Hepatic stellate cell (primary cell): ENCODE results near the gene DPEP1.
"Not testable (repeated sequence)": the region's sequence is repeated elsewhere in the genome, so short reads cannot be mapped to it uniquely, and the experiment has no call there.

ENCODE experiments used
- DNase-seq: peaks from one replicate; pipeline ENCODE4 v3.0.0; 2011; ENCODE audit warnings: low spot score

Gene DPEP1

DNA sequence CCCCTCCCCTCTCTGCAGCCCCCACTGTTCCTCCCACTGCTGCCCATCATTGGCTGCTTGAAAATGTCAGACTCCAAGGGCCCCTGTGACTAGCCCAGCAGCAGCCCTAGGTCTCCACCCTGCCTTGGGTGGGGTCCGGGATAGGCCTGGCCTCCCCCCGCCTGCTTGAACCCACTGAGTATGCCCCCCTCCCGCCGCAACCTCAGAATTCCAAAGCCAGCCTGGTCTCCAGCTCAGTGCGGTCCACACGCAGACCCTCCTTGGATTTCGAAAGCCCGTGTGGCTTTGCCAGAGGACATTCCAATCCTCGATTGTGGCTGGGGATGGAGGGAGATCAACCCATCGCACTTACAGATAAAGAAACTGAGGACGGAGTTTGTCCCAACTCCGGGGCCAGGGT is 6.4 kb downstream of the DPEP1 start:
- peak; percentile 58 for DNase-seq

DNA sequence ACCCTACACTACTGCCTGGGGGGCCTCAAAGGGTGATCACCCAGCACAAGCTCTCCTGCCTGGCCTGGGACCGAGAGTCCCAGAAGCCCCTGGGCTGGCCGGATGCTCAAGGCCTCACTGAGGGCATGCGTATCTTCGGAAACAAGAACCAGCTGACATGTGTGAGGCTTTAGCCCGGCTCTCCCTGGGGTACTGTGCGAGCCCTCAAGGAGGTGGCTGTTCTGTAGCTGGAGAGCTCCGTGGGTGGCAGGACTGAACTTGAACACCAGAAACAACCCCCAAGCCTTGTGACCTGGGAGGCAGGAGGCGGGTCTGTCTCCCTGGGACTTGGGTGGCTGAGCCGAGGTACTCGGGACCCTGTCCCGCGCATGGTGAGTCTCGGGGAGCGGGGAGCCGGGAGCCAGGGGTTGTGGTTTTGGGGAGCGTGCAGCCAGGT is 7.0 kb downstream of the DPEP1 start:
- no peak for DNase-seq

DNA sequence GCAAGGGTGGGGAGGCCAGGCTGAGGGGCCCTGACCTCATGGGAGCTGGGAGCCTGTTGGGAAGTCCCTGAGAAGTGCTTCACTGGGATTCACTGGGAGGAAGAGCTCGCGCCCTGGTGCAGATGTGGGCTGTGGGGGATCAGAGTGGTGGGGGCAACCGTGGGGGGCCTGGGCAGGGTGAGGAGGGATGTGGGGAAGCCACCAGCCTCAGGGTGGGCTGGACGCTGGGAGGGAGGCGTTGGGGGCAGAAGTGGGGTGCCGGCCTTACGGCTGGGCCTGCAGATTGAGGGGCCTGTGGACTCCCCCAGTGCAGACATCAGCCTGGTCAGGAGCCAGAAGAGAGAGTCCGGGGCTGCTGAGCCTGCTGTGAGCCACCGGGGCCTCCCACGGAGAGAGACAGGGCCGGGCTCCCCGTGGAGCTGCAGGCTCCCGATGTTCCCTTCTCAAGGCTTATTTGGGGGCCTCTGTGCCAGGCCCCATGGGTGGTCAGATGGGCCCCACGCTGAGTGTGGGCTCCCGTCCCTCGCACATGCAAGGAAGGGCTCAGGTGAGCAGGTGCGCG is 7.8 kb downstream of the DPEP1 start:
- DNase-seq: no peak

DNA sequence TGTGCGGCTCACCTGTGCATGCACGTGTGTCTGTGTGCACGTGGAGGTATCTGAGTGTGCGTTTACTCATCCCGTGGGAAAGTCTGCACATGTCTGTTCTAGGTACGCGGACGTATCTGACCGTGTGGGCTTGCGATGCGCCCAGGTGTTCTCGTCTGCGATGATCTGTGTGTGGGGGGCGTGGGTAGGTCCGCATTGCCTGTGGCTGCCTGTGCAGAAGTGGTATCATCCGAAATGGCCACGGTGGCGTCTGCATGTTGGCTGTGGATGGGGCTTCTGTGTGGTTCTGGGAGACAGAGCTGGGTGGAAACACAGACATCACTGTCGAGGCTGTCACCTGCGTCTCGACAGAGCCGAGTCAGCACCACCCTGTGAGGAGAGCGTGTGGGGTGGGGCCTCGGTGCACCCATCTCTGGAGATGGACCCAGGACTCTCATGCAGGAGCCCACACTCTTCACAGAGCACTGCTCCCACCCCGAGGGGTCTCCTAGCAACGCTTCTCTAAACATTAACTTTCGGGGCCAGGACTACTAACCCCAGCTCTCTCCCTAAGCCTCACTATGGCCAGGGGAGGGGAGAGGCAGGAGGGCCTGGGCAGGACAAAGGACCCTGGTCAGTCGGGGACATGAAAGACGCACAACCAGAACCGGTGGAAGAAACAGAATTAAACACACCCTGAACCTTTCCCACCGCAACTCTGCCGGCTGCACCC is 8.4 kb downstream of the DPEP1 start:
- DNase-seq: no peak

DNA sequence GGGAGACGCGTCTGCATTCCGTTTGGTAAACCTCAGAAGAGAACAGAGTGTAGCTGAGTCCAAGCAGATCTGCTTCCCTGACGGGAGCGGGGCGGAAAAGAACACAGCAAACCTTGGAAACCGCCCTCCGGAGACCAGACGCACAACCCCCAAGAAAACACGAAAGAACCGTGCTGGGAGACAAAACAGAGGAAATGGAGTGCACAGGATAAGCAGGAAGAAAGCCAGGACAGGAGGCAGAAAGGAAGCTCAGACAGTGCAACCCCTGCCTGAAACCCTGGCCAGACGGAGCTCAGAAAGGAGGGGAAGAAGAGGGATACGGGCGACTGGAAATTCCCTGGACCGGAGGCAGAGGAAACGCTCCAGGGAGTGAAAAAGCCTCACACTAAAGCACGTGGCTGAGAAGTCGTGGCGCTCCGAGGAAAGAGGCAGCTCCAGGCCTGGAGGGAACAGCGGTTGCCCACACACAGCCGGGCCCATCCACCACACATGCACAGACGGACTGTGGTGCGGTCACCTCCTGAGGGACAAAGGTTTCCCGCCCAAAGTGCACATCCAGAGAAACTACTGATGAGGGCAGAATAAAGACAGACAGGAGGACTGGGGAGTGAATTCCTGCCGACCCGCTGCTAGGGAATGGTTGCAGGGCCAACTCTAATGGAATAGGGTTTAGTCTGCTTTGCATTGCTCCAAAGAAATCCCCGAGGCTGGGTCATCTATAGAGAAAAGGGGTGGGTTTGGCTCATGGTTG is 10.2 kb downstream of the DPEP1 start:
- no peak for DNase-seq

DNA sequence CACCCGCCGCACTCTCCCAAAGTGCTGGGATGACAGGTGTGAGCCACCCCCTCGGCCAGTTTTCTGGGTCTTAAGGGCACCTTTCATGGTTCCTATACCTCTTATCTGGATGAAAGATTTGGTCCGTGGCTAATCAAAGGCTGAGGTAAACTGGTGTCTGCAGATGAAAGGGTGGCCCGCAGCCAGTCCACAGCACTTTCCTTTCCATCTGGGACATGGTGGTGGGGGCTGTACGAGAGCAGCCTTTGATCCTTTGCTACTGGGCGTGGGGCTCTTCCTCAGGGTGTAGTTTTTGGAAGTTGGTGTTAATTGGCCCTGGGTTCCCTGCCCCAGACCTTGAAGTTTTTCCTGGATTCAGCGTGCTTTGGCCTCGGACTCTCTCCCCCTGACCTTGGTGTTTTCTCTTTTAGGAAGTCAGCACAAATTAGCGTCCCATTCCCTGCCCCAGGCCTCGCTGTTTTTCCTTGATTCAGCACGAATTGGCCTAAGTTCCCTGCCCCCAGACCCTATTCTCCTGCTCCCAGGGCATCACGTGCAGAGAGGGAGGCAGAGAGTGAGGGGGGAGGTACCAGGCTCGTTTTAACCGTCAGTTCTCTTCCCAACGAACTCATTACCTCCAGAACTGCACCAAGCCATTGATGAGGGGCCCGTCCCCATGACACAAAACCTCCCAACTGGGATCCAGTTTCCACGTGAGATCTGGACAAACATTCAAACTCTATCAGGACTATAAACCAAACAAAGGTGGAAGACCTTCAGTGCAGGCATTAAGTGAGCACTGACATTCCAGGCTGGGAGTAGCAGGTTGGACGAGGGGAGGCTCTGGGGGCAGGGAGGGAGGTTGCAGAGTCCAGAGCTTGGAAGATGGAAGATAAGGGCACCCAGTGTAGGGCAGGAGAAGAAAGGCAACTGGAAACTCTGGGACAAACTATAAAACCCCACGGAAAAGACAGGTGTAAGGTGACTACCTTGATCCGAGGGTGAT is 11.6 kb downstream of the DPEP1 start:
- no peak for DNase-seq

DNA sequence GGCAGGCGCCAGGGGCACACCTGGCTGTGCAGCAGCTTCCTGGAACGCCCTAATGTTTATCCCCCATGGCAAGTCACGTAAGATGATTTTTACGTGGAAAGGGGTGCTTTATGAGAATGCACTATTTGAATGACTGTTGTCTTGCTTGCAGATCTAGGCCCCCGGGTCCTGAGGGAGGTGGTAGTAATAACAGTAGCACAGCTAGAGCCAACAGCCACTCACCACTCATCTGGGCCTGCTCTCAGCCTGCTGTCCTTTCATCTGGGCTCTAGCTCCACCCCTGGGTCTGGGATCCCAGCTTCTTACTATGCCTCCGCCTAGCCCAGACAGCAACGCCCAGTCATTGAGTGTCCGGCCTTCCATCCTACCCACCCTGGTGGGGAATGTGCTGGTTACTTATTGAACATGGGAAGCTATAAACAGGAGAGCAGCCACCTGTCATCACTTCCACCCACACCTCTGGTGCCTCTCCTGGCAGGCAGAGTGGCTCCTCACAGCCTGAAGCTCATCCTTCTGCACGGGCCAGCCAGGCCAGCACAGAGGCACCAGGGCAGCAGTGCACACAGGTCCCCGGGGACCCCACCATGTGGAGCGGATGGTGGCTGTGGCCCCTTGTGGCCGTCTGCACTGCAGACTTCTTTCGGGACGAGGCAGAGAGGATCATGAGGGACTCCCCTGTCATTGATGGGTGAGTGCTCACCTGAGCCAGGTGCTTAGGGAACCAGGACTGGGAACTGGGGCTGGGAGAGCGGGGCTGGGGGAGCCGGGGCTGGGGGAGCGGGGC is 16.6 kb downstream of the DPEP1 start:
- no peak for DNase-seq

DNA sequence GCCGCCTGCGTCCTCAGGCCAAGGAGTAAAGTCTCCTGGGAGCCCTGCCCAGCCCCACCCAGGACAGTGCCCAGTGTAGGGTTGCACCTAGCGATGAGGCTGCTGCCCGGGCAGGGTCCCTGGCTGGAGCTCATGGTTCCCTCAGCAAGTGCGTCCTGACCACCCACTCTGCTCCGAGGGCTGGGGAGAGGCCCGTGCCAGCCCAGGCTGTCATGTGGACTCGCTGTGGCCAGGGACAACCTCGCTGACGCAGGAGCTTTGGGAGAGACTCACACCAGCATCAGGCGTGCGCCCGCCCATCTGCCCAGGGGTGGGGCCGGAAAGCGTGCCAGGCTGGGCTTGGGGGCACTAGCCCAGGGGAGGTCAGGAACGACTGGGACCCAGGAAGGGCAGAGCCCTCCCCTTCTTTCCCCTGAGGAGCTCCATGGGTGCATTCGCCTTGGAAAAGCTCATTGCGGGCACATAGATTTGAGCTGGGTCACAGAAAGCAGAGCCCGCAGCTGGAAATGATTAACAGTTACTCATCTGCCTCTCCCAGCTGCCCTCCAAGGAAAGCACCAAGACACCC is 19.7 kb downstream of the DPEP1 start:
- DNase-seq: peak; percentile 50

DNA sequence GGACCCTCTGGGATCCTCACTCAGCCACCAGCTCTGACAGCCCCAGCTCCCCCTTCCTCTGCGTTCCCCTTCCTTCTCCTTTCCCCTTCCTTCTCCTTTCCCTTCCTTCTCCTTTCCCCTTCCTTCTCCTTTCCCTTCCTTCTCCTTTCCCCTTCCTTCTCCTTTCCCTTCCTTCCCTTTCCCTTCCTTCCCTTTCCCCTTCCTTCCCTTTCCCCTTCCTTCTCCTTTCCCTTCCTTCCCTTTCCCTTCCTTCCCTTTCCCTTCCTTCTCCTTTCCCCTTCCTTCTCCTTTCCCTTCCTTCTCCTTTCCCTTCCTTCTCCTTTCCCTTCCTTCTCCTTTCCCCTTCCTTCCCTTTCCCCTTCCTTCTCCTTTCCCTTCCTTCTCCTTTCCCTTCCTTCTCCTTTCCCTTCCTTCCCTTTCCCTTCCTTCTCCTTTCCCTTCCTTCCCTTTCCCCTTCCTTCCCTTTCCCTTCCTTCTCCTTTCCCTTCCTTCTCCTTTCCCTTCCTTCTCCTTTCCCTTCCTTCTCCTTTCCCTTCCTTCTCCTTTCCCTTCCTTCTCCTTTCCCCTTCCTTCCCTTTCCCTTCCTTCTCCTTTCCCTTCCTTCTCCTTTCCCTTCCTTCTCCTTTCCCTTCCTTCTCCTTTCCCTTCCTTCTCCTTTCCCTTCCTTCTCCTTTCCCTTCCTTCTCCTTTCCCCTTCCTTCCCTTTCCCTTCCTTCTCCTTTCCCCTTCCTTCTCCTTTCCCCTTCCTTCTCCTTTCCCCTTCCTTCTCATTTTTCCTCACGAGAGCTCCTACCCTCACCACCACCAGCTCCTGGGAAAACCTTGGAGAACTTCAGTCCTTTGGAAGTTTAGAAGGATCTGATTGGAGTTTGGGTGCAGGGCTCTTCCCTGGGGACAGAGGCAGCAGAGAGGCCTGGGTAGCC is 21.3 kb downstream of the DPEP1 start:
- not testable (repeated sequence) for DNase-seq

DNA sequence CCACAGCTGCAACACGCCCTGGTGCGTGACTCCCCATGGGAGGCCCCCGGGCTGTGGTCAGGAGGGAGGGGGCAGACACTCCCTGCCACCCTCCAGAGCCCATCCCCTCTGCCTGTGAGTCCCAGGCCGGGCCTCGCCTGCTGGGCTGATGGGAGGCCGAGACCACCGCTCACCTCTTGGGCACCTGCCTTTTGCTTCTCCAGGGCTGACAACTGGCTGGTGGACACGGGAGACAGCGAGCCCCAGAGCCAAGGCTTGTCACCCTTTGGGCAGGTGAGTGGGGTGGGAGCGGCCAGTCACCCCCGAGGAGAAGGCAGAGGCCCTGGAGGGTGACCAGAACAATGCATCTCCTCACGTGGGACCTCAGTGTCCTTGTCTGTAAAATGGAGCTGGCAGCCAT is 23.2 kb downstream of the DPEP1 start:
- no peak for DNase-seq

DNA sequence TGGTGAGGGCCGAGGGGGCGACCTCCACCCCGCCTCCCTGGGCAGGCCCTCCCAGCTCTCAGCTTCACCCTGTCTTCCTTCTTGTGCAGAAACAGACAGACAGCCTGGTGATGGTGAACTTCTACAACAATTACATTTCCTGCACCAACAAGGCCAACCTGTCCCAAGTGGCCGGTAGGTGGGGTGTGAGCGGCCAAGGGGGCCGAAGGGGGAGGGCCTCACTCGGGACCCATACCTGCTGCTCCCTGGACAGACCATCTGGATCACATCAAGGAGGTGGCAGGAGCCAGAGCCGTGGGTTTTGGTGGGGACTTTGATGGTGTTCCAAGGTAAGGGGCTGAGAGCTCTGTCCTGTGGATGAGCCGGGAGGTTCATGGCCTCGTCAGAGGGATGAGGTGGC is 23.9 kb downstream of the DPEP1 start:
- no peak for DNase-seq

DNA sequence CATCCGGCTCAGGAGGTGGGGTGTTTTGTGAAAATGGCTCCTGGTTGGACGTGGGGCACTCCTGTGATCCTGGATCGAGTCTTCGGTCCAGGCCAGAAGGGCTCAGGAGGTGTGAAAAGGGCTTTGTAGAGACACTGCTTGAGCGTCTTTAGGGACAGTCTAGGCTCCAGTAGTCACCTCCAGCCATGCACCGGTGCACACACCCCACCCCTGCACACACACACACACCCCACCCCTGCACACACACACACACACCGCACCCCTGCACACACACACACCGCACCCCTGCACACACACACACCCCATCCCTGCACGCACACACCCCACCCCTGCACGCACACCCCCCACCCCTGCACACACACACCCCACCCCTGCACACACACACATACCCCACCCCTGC is 25.0 kb downstream of the DPEP1 start:
- no peak for DNase-seq

DNA sequence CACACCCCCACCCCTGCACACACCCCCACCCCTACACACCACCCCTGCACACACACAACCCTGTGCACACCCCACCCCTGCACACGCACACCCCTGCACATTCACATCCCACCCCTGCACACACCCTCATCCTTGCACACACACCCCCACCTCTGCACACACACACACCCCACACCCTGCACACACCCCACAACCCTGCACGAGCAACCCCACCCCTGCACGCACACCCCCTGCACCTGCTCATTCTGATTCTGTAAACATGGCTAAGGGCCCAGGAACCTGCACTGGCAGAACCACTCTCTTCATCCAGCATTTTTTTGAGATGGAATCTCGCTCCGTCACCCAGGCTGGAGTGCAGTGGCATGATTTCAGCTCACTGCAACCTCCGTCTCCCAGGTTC is 25.9 kb downstream of the DPEP1 start:
- no peak for DNase-seq

DNA sequence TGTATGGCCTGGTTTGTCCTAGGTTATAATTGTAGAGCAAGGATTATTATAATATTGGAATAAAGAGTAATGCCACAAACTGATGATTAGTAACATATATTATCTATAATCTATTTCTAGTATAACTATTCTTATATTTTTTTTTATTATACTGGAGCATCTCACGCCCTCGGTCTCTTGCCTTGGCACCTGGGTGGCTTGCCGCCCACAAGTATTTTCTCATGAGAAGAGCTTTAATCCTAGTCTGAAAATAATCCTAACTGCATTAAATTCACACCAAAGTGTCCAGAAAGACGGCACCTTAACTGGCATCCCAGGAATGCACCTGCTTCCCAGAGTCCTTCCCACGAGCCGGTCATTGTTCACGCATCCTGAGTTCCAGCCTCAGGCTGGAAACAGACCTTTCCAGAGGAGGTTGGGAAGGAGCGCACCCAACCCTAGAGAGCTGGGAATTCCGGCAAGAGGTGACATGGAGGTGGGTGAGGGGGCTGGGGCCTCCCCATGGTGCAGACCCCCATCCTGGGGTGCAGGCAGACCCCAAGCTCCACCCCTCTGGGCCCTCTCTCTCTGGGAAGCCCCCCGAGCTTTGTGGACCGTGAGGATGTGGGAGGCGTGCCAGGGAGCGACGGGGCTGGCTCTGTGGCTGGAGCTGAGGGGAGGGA is 28.1 kb downstream of the DPEP1 start:
- DNase-seq: no peak

DNA sequence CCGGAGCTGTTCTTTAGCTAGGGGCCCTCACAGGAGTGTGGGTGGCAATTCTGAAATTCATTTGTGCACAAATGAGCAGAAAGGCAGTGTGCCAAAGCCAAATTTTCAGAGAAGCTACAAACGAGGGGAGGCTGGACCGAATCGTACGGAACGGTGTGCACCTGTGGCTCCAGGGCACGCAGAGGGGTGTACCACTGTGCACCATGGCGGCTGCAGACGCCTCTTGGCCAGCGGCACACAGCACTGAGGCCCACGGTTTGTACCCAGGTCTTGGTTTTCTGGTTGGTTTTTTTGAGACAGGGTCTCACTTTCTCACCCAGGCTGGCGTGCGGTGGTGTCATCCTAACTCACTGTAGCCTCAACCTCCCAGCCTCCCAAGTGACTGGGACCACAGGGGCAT is 29.1 kb downstream of the DPEP1 start:
- no peak for DNase-seq

DNA sequence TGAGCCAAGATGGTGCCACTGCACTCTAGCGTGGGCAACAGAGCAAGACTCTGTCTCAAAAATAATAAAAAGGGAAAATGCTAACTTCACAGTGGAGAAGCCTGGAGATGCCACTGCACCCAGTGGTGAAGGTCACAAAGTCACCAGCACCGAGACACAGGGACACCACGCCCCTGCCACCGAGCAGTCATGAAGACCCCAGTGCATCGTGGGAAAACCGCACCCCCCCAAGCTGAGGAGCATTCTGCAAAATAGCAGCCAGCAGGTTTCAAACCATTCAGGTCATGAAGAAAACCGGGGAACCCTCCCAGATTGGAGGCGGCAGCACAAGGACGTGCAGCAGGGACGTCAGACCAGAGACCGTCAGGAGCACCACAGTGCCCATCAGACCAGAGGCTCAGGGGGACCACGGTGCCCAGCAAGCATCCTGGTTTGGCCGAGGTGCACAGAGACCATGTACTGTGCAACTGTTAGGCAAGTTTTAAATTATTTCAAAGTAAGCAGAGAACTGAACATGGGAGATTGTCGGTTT is 30.4 kb downstream of the DPEP1 start:
- no peak for DNase-seq

DNA sequence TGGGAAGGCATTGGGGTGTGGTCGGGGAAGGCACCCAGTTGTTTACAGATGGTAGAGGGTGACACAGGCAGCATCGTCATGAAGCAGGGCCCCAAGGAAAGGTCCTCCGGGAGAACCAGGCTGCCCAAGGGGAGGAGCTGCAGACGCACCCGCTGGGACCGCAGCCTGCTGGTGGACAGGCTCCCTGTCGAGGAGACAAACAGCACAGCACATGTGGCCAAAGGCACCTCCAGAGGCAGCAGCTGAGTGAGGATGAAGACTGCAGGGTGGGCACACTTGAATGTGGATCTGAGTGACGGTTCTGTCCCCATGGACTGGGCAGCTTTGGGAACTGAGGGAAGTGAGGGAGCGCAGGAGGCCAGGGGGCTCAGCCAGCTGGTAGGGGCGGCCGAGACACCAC is 31.7 kb downstream of the DPEP1 start:
- no peak for DNase-seq

DNA sequence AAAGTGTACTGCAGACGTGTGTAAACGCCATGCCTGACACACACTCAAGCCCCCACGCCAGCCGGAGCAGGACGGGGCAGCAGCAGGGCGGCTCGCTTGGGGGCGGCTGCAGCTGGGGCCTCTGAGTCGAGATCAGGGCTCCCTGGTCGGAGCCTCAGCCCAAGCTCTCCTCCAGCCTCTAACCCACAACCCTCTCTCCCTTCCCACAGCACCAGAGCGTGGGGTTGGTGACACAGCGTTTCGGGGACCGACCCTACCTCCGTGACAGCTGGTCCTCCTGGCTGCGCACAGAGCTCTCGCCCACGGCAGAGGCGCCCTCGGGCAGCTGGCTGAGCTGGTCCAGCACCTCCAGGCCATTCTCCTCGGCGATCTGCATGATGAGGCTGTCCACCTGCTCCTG is 32.8 kb downstream of the DPEP1 start:
- DNase-seq: no peak

DNA sequence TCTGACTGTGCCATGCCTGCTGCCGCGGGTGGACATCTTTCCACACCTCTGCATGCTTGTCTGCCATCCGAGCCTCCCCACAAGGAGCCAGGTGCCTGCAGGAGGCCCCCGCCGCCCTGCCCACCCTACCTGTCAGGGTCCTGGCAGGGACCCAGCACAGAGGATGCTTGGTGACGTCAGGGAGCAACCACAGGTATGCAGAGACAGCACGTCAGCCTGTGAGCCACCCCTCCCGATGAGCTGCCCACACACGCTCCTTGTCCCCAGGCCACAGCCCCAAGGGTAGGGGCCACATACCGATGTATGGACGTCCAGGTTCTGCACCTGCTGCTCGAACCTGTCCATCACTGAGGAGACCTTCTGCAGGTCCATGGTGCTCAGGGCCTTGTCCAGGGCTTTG is 33.5 kb downstream of the DPEP1 start:
- DNase-seq: no peak
